Gastrocnemius medialis (tissue), 4 donors: ENCODE measurements around the gene IFRD2. TPM values are rescaled to one million over a fixed set of nuclear protein-coding genes. Genes with fewer than 3 reads are reported as not detected.

Source experiments
- ATAC-seq, 2 donors: fragments of 150-250 bp; one replicate each; pipeline ENCODE4 v1.9.1; 2016
- DNase-seq, 2 donors: peaks; one replicate each; pipeline ENCODE4 v3.0.0-alpha.2; 2019
- H3K27ac ChIP-seq, 4 donors: fragments of 200-600 bp; sonication (generic); 1 replicate in 1 of 4; 2 replicates in 3 of 4; pipeline ENCODE4 v1.5.1; 2016 to 2018; ENCODE audit warnings: mild to moderate bottlenecking in 2 of 4, moderate library complexity in 1 of 4
- H3K27me3 ChIP-seq, 3 donors: fragments of 200-600 bp; sonication (generic) in 2 of 3; 1 replicate in 1 of 3; 2 replicates in 2 of 3; pipeline versions ENCODE4 v1.5.1 to v1.6.0; 2016 to 2019; ENCODE audit warnings: mild to moderate bottlenecking in 1 of 3, moderate library complexity in 1 of 3
- H3K36me3 ChIP-seq, 2 donors: fragments of 200-600 bp; sonication (generic) in 1 of 2; one replicate each; pipeline ENCODE4 v1.5.1; 2017 to 2018
- H3K4me1 ChIP-seq, 2 donors: fragments of 200-600 bp; sonication (generic) in 1 of 2; one replicate each; pipeline ENCODE4 v1.5.1; 2016 to 2017; ENCODE audit warnings: mild to moderate bottlenecking in 2 of 2
- H3K4me3 ChIP-seq, 4 donors: fragments of 200-600 bp; sonication (generic) in 3 of 4; 1 replicate in 1 of 4; 2 replicates in 3 of 4; pipeline ENCODE4 v1.5.1; 2016 to 2019; ENCODE audit warnings: mild to moderate bottlenecking in 2 of 4
- H3K9me3 ChIP-seq, 3 donors: fragments of 200-600 bp; sonication (generic) in 2 of 3; 1 replicate in 1 of 3; 2 replicates in 2 of 3; pipeline ENCODE4 v1.5.1; 2016 to 2019
- CTCF ChIP-seq, 5 experiments: fragments of 450-650 bp in 3 of 5; fragments of 200-600 bp in 2 of 5; sonication (generic) in 2 of 5; IDR thresholded peaks in 4 of 5; conservative IDR thresholded peaks in 1 of 5; 1 replicate in 4 of 5; 2 replicates in 1 of 5; pipeline ENCODE4 v1.5.1; 2016 to 2019; ENCODE audit warnings: antibody characterized with exemption in 5 of 5, mild to moderate bottlenecking in 3 of 5, moderate library complexity in 3 of 5
- POLR2A ChIP-seq, 2 donors: fragments of 450-650 bp; IDR thresholded peaks; one replicate each; pipeline ENCODE4 v1.6.1; 2017; ENCODE audit warnings: antibody characterized with exemption in 2 of 2, mild to moderate bottlenecking in 2 of 2, moderate library complexity in 2 of 2
- in situ Hi-C, 4 donors: fragments of 200-750 bp; cut with MboI; loops; one replicate each; pipeline versions ENCODE4 v1.15.0 to v1.8.0; 2017; ENCODE audit warnings: low sequenced_read_pairs in 4 of 4
- intact Hi-C: fragments of 100-400 bp; cut with DNase I; formaldehyde crosslinking; loops from one replicate; pipeline ENCODE4 v1.15.1; 2023; ENCODE audit warnings: low total_unique reads
- total RNA-seq, 4 donors: library from RNA; depleted of rRNA; stranded (reverse); fragments of >200 nt; gene quantifications; one replicate each; pipeline versions ENCODE4 v1.1.0 to v1.2.3, GENCODE V29; 2016

IFRD2 gene
- total RNA-seq, 4 donors from 2014 or later: 111 to 145 (median 127) TPM

GRCh38 chr3:50259432-50260026 is 32.7 kb downstream of the IFRD2 start:
- intact Hi-C loops (loop anchor here (1.0 to 2.0 kb wide), 2 partner anchors 14 to 65 kb away; no protein-coding TSS in a partner anchor), in situ Hi-C loops (no loop called here)
- Histone ChIP-seq H3K36me3 (peaks cover 0 to 27% of the 10 kb centered on the region in 2 donors), H3K4me3 (peak overlapping the region; percentile 72 to 94 (median 81)), H3K4me1 (peaks cover 33 to 38% of the 10 kb centered on the region in 2 donors), H3K27me3 (no peaks in the 10 kb centered on the region), H3K9me3 (no peaks in the 10 kb centered on the region), H3K27ac (peak overlapping the region; percentile 96 to 99 (median 98))
- peak; percentile 24 to 29 for ATAC-seq
- no peak for TF ChIP-seq CTCF (IDR thresholded peaks at IDR 0.05 in 4 of 5, conservative IDR thresholded peaks at IDR 0.05 in 1 of 5)
- TF ChIP-seq POLR2A (IDR thresholded peaks at IDR 0.05): no peak
- no peak for DNase-seq

GRCh38 chr3:50258979-50259378 is 33.2 kb downstream of the IFRD2 start:
- in situ Hi-C loops: no loop called here
- Histone ChIP-seq H3K27ac (peak overlapping the region; percentile 96 to 99 (median 98)), H3K4me1 (peaks cover 30 to 44% of the 10 kb centered on the region in 2 donors), H3K4me3 (no peak overlapping the region), H3K36me3 (peaks cover 0 to 27% of the 10 kb centered on the region in 2 donors), H3K27me3 (no peaks in the 10 kb centered on the region), H3K9me3 (no peaks in the 10 kb centered on the region)
- intact Hi-C loops: no loop called here
- no peak for TF ChIP-seq POLR2A (IDR thresholded peaks at IDR 0.05)
- DNase-seq (no peak), ATAC-seq (no peak)

- no peaks in the 10 kb centered on the region for H3K9me3 ChIP-seq
- no peaks in the 10 kb centered on the region for H3K27me3 ChIP-seq
- H3K27ac ChIP-seq: peak overlapping the region; percentile 96 to 99 (median 98)
- peaks cover 30 to 49% of the 10 kb centered on the region in 2 donors for H3K4me1 ChIP-seq
- intact Hi-C loops (no loop called here), in situ Hi-C loops (no loop called here)
- ATAC-seq (no peak), DNase-seq (no peak)
- TF ChIP-seq POLR2A (IDR thresholded peaks at IDR 0.05): no peak
- no peak for TF ChIP-seq CTCF (IDR thresholded peaks at IDR 0.05 in 4 of 5, conservative IDR thresholded peaks at IDR 0.05 in 1 of 5)
- peaks cover 0 to 31% of the 10 kb centered on the region in 2 donors for H3K36me3 ChIP-seq
- H3K4me3 ChIP-seq: no peak overlapping the region
These were observed 34.1 kb downstream of the IFRD2 start for GRCh38 chr3:50258029-50258680.

- DNase-seq (no peak), ATAC-seq (no peak)
- TF ChIP-seq CTCF (IDR thresholded peaks at IDR 0.05 in 4 of 5, conservative IDR thresholded peaks at IDR 0.05 in 1 of 5) (peak in 4 of 5 experiments; percentile 27 to 55 (median 39)), POLR2A (IDR thresholded peaks at IDR 0.05) (no peak)
- Histone ChIP-seq H3K27ac (peak overlapping the region in 3 of 4 donors; percentile 96 to 98 (median 98)), H3K9me3 (no peaks in the 10 kb centered on the region), H3K4me3 (no peak overlapping the region), H3K27me3 (no peaks in the 10 kb centered on the region), H3K4me1 (peaks cover 30 to 49% of the 10 kb centered on the region in 2 donors), H3K36me3 (peaks cover 0 to 39% of the 10 kb centered on the region in 2 donors)
- intact Hi-C loops (no loop called here), in situ Hi-C loops (no loop called here)
These were observed 35.0 kb downstream of the IFRD2 start for GRCh38 chr3:50256978-50257890.
